H1 (cell line): ENCODE measurements around the gene LRRC25. TPM values are rescaled to one million over a fixed set of nuclear protein-coding genes. Genes with fewer than 3 reads are reported as not detected.

ENCODE experiments used
- CTCF ChIA-PET: fragments of 300-600 bp; sonication (Branson Sonifier 250); formaldehyde crosslinking; loops from one replicate; lab custom pipeline; 2021; ENCODE audit not compliant: partially characterized antibody; lab: Charles Lee
- POLR2A ChIA-PET: fragments of 300-600 bp; sonication (Branson Sonifier 250); formaldehyde crosslinking; loops from one replicate; lab custom pipeline; 2021; ENCODE audit warnings: inconsistent platforms; ENCODE audit not compliant: partially characterized antibody; lab: Charles Lee
- DNase-seq, 2 experiments: peaks; one replicate each; pipeline versions ENCODE4 v3.0.0 to v3.0.0-alpha.2; 2010 to 2022; ENCODE audit warnings: low spot score in 2 of 2, low read depth in 1 of 2, mixed read lengths in 1 of 2
- FAIRE-seq: peaks from 2 replicates; lab custom pipeline; 2011; peaks lifted over from hg19 to GRCh38; lab: Jason Lieb, UNC
- H2AFZ ChIP-seq: 2 replicates; pipeline ENCODE4 v1.8.1; 2012; ENCODE audit warnings: low read length, inconsistent platforms
- H2AK5ac ChIP-seq: 2 replicates; pipeline ENCODE4 v1.6.1; 2013; ENCODE audit warnings: low read depth, low read length
- H2BK120ac ChIP-seq: replicated peaks from 2 replicates; pipeline ENCODE3; 2013; ENCODE audit warnings: low read depth, low read length, inconsistent platforms
- H2BK12ac ChIP-seq: 2 replicates; pipeline ENCODE4 v1.6.1; 2013; ENCODE audit warnings: low read depth, low read length
- H2BK15ac ChIP-seq: 2 replicates; pipeline ENCODE4 v1.6.1; 2013; ENCODE audit warnings: low read length
- H2BK20ac ChIP-seq: 2 replicates; pipeline ENCODE4 v1.6.1; 2013; ENCODE audit warnings: low read length
- H2BK5ac ChIP-seq: 2 replicates; pipeline ENCODE4 v1.6.1; 2013; ENCODE audit warnings: low read depth, low read length
- H3K14ac ChIP-seq: 2 replicates; pipeline ENCODE4 v1.6.1; 2013; ENCODE audit warnings: inconsistent platforms; ENCODE audit not compliant: insufficient read length
- H3K18ac ChIP-seq: 2 replicates; pipeline ENCODE4 v1.6.1; 2013; ENCODE audit warnings: low read length; ENCODE audit errors: extremely low read depth
- H3K23ac ChIP-seq: 2 replicates; pipeline ENCODE4 v1.6.1; 2013; ENCODE audit warnings: inconsistent platforms; ENCODE audit not compliant: insufficient read length
- H3K23me2 ChIP-seq: 2 replicates; pipeline ENCODE4 v1.6.1; 2013; ENCODE audit warnings: low read depth, low read length
- H3K27ac ChIP-seq: 2 replicates; pipeline ENCODE4 v1.6.1; 2011; ENCODE audit warnings: low read depth, low read length, inconsistent platforms
- H3K27me3 ChIP-seq, 4 experiments: replicated peaks in 1 of 4; 1 replicate in 1 of 4; 2 replicates in 3 of 4; pipeline versions ENCODE4 v1.6.1 to v1.8.1; 2011 to 2013; ENCODE audit warnings: low read length in 3 of 4, mild to moderate bottlenecking in 3 of 4, inconsistent platforms in 2 of 4, mixed read lengths in 2 of 4, moderate library complexity in 1 of 4; ENCODE audit not compliant: control insufficient read depth in 3 of 4, insufficient read depth in 3 of 4; ENCODE audit errors: extremely low read depth in 1 of 4
- H3K36me3 ChIP-seq, 4 experiments: 2 replicates each; pipeline versions ENCODE4 v1.6.1 to v1.8.1; 2011 to 2013; ENCODE audit warnings: mild to moderate bottlenecking in 4 of 4, low read length in 3 of 4, moderate library complexity in 2 of 4, control low read depth in 1 of 4, inconsistent platforms in 1 of 4; ENCODE audit not compliant: insufficient read depth in 4 of 4, control insufficient read depth in 2 of 4
- H3K4ac ChIP-seq: replicated peaks from 2 replicates; pipeline ENCODE3; 2013; ENCODE audit warnings: low read length, low read depth, mixed read lengths, inconsistent platforms; ENCODE audit not compliant: insufficient read length
- H3K4me1 ChIP-seq, 4 experiments: replicated peaks in 1 of 4; 1 replicate in 1 of 4; 2 replicates in 3 of 4; pipeline versions ENCODE4 v1.6.1 to v1.8.1; 2011 to 2013; ENCODE audit warnings: low read length in 3 of 4, inconsistent platforms in 2 of 4, mixed read lengths in 1 of 4; ENCODE audit not compliant: insufficient read depth in 4 of 4, control insufficient read depth in 3 of 4
- H3K4me2 ChIP-seq, 2 experiments: 2 replicates each; pipeline versions ENCODE4 v1.6.1 to v1.8.1; 2011 to 2013; ENCODE audit warnings: low read depth in 2 of 2, low read length in 2 of 2, control low read depth in 1 of 2, inconsistent platforms in 1 of 2, mild to moderate bottlenecking in 1 of 2; ENCODE audit not compliant: insufficient read depth in 1 of 2
- H3K4me3 ChIP-seq, 4 experiments: fragments of 200-600, 300-600 bp in 1 of 4; sonication (generic), shearing (Covaris generic), sonication (Bioruptor Twin) in 1 of 4; 2 replicates each; pipeline versions ENCODE4 v1.5.1 to v1.8.1; 2011 to 2016; ENCODE audit warnings: low read length in 4 of 4, low read depth in 3 of 4, control low read depth in 2 of 4, inconsistent platforms in 2 of 4, mild to moderate bottlenecking in 2 of 4, mixed read lengths in 1 of 4, moderate library complexity in 1 of 4; ENCODE audit not compliant: insufficient read depth in 2 of 4; ENCODE audit errors: extremely low read depth in 1 of 4
- H3K56ac ChIP-seq: replicated peaks from 2 replicates; pipeline ENCODE3; 2013; ENCODE audit warnings: low read depth, mild to moderate bottlenecking, mixed read lengths, low read length, inconsistent platforms; ENCODE audit not compliant: insufficient read length
- H3K79me1 ChIP-seq: 2 replicates; pipeline ENCODE4 v1.6.1; 2013; ENCODE audit warnings: low read depth, low read length, control low read depth
- H3K79me2 ChIP-seq, 2 experiments: 2 replicates each; pipeline versions ENCODE4 v1.6.1 to v1.8.1; 2012 to 2013; ENCODE audit warnings: low read length in 2 of 2, mild to moderate bottlenecking in 2 of 2, inconsistent platforms in 1 of 2; ENCODE audit not compliant: insufficient read depth in 2 of 2, control insufficient read depth in 1 of 2
- H3K9ac ChIP-seq, 4 experiments: replicated peaks in 1 of 4; 1 replicate in 1 of 4; 2 replicates in 3 of 4; pipeline versions ENCODE4 v1.6.1 to v1.8.1; 2011 to 2013; ENCODE audit warnings: low read depth in 3 of 4, low read length in 3 of 4, control low read depth in 2 of 4, mild to moderate bottlenecking in 2 of 4, moderate library complexity in 2 of 4, inconsistent platforms in 1 of 4; ENCODE audit errors: extremely low read depth in 1 of 4
- H3K9me3 ChIP-seq, 2 experiments: 2 replicates each; pipeline versions ENCODE4 v1.6.1 to v1.8.1; 2012 to 2013; ENCODE audit warnings: mild to moderate bottlenecking in 2 of 2, moderate library complexity in 2 of 2, control low read depth in 1 of 2, inconsistent platforms in 1 of 2, low read depth in 1 of 2, low read length in 1 of 2, mixed read lengths in 1 of 2; ENCODE audit not compliant: insufficient read depth in 2 of 2
- H4K20me1 ChIP-seq, 2 experiments: replicated peaks in 1 of 2; 2 replicates each; pipeline versions ENCODE3 to v1.8.1; 2011 to 2013; ENCODE audit warnings: inconsistent platforms in 2 of 2, low read length in 2 of 2, mild to moderate bottlenecking in 1 of 2; ENCODE audit not compliant: insufficient read depth in 2 of 2, control insufficient read depth in 1 of 2
- H4K5ac ChIP-seq: 2 replicates; pipeline ENCODE4 v1.6.1; 2013; ENCODE audit warnings: low read length, low read depth, mixed read lengths, inconsistent platforms; ENCODE audit not compliant: insufficient read length
- H4K8ac ChIP-seq: 2 replicates; pipeline ENCODE4 v1.8.0; 2013; ENCODE audit warnings: mild to moderate bottlenecking, moderate library complexity, low read length, inconsistent platforms; ENCODE audit not compliant: insufficient read depth; ENCODE audit errors: extremely low read depth
- H4K91ac ChIP-seq: replicated peaks from 2 replicates; pipeline ENCODE3; 2013; ENCODE audit warnings: low read length, mixed read lengths, inconsistent platforms; ENCODE audit not compliant: insufficient read length
- ASH2L ChIP-seq: fragments of 200-600, 300-600 bp; sonication (generic); IDR thresholded peaks from one replicate; pipeline ENCODE4 v1.7.1; 2017; ENCODE audit warnings: low read length
- BACH1 ChIP-seq: IDR thresholded peaks from 2 replicates; pipeline ENCODE4 v1.6.1; 2012; ENCODE audit warnings: low read length, improper control_type of control experiment
- BCL11A ChIP-seq, 2 experiments: IDR thresholded peaks; one replicate each; pipeline ENCODE4 v1.6.1; 2011; ENCODE audit warnings: low read depth in 2 of 2, low read length in 2 of 2, mild to moderate bottlenecking in 2 of 2
- BRCA1 ChIP-seq: IDR thresholded peaks from 2 replicates; pipeline ENCODE4 v1.6.1; 2012; ENCODE audit warnings: low read depth, low read length, improper control_type of control experiment
- HDAC6 ChIP-seq: IDR thresholded peaks from one replicate; pipeline ENCODE4 v1.7.1; 2012; ENCODE audit warnings: low read depth, mild to moderate bottlenecking, inconsistent platforms, low read length, moderate library complexity
- KDM4A ChIP-seq: IDR thresholded peaks from one replicate; pipeline ENCODE4 v1.7.1; 2012; ENCODE audit warnings: low read depth, mild to moderate bottlenecking, moderate library complexity, low read length, inconsistent platforms; ENCODE audit not compliant: severe bottlenecking
- POLR2A ChIP-seq, 2 experiments: IDR thresholded peaks; 1 replicate in 1 of 2; 2 replicates in 1 of 2; pipeline ENCODE4 v1.6.1; 2011; ENCODE audit warnings: low read depth in 2 of 2, low read length in 2 of 2, mild to moderate bottlenecking in 2 of 2; ENCODE audit errors: control extremely low read depth in 1 of 2
- RAD21 ChIP-seq, 2 experiments: IDR thresholded peaks in 1 of 2; conservative IDR thresholded peaks in 1 of 2; 2 replicates each; pipeline ENCODE4 v1.6.1; 2011; ENCODE audit warnings: low read depth in 2 of 2, low read length in 2 of 2, improper control_type of control experiment in 1 of 2, inconsistent platforms in 1 of 2, mild to moderate bottlenecking in 1 of 2, moderate library complexity in 1 of 2
- SIRT6 ChIP-seq: IDR thresholded peaks from one replicate; pipeline ENCODE4 v1.7.1; 2012; ENCODE audit warnings: low read length, inconsistent platforms
- SP4 ChIP-seq: IDR thresholded peaks from 2 replicates; pipeline ENCODE4 v1.6.1; 2012; ENCODE audit warnings: low read length, inconsistent platforms
- TAF1 ChIP-seq: IDR thresholded peaks from 2 replicates; pipeline ENCODE4 v1.6.1; 2011; ENCODE audit warnings: mild to moderate bottlenecking, low read depth, low read length
- ZNF274 ChIP-seq: IDR thresholded peaks from 2 replicates; pipeline ENCODE4 v1.7.0; 2012; ENCODE audit warnings: low read length, borderline replicate concordance; ENCODE audit errors: extremely low read depth
- WGBS, 2 experiments: shearing (Covaris generic) in 1 of 2; methylation state at CpG; one replicate each; pipeline versions ENCODE4 v1.1.6 to v1.1.7; 2013 to 2015; ENCODE audit warnings: low lambda C conversion rate in 2 of 2, mixed read lengths in 2 of 2, inconsistent platforms in 1 of 2, low coverage in 1 of 2, missing lambda C conversion rate in 1 of 2; ENCODE audit not compliant: insufficient replicate concordance in 2 of 2, insufficient coverage in 1 of 2, insufficient read length in 1 of 2; ENCODE audit errors: extremely low coverage in 1 of 2, missing lambda C conversion rate in 1 of 2; 5-methylcytosine and 5-hydroxymethylcytosine counted together
- polyA plus RNA-seq, 7 experiments: library from polyadenylated mRNA; depleted of rRNA in 3 of 7; stranded (reverse) in 5 of 7; unstranded in 2 of 7; fragments of >200 nt in 5 of 7; fragments of 200-250 nt in 2 of 7; gene quantifications; 1 replicate in 5 of 7; 2 replicates in 1 of 7; 4 replicates in 1 of 7; pipeline versions ENCODE4 v1.2.1 to v1.2.3, GENCODE V29; 2011 to 2013; ENCODE audit warnings: missing spikeins in 2 of 7, mixed read lengths in 2 of 7
- total RNA-seq: library from RNA; stranded (reverse); fragmentation: NEBNext Ultra II Directional; extraction: Animal tissue kit (Norgen Biotek cat#: 25700); gene quantifications from 2 replicates; pipeline ENCODE4 v1.2.1, GENCODE V29; 2021
- TF ChIP-seq, protein P1 (sequence below): IDR thresholded peaks from 2 replicates; pipeline ENCODE4 v1.6.1; 2012; ENCODE audit warnings: low read length, inconsistent platforms

Gene LRRC25
- total and polyA plus RNA-seq, 2 of the 8 experiments (the other 6 are each of a cell fraction or from before 2014, with no cell fraction given): 0.20 to 0.41 TPM

DNA sequence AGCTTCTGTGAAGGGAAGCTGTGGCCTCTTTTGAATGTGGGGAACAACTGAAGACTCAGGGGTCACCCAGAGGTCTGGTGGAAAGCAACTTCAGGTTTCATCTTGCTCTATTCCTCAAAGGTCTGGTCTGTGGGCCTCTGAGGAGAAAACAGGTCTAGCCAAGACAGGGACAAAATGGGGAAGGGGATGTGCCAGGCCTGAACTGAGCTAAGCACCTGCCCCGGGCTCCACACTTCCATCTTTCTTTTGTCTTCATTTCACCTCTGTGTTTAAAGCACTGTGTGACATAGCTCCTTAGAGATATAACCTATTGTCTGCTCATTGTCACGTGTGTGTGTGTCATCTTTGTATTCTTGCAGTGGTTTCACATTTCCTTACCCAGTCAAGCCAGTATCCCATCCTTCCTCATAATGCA is 31.4 kb downstream of the LRRC25 start:
- Histone ChIP-seq H2BK12ac (peak overlapping the region; percentile 95), H3K56ac (no peak overlapping the region), H3K27me3 (no peaks in the 10 kb centered on the region), H3K4ac (peak overlapping the region; percentile 87), H3K79me2 (no peaks in the 10 kb centered on the region), H3K14ac (no peak overlapping the region), H3K4me2 (no peak overlapping the region), H4K5ac (peak overlapping the region; percentile 16), H3K4me3 (no peak overlapping the region), H4K8ac (peak overlapping the region; percentile 62), H2BK5ac (peak overlapping the region; percentile 89), H3K18ac (no peak overlapping the region; the same call in 1 of the 2 replicates), H3K9ac (no peak overlapping the region), H3K36me3 (peaks cover 0 to 4% (median 2%) of the 10 kb centered on the region in 4 experiments; a peak in 2 of 8 replicates), H3K79me1 (no peaks in the 10 kb centered on the region), H4K91ac (peak overlapping the region; percentile 95), H2AK5ac (peak overlapping the region; percentile 70), H3K23me2 (no peaks in the 10 kb centered on the region), H2BK15ac (peak overlapping the region; percentile 53; the same call in 1 of the 2 replicates), H2BK20ac (peak overlapping the region; percentile 86; the same call in 1 of the 2 replicates), H3K9me3 (no peaks in the 10 kb centered on the region), H2BK120ac (peak overlapping the region; percentile 96), H2AFZ (no peak overlapping the region), H4K20me1 (no peaks in the 10 kb centered on the region), H3K23ac (no peak overlapping the region), H3K4me1 (peaks cover 1 to 14% (median 8%) of the 10 kb centered on the region in 4 experiments; a peak in 5 of 7 replicates), H3K27ac (no peak overlapping the region)
- no peak for FAIRE-seq
- POLR2A ChIA-PET: interaction anchor here (1.2 to 4.0 kb wide), 4 partner anchors 9 to 85 kb away, joined by 3 to 20 read pairs (median 10); partner anchors contain the start of gene JUND
- WGBS, 2 experiments: 98% methylated on average over 2 of the region's 2 CpGs; no CpG with 5 or more reads in 1 of the 2 experiments
- CTCF ChIA-PET: interaction anchor here (0.9 to 4.7 kb wide), 9 partner anchors 8 to 61 kb away, joined by 3 to 27 read pairs (median 6); partner anchors contain the start of genes GDF15 and SSBP4
- DNase-seq: no peak
- TF ChIP-seq TAF1 (no peak), ZNF274 (no peak), SP4 (no peak), SIRT6 (no peak), RAD21 (IDR thresholded peaks at IDR 0.05 in 1 of 2, conservative IDR thresholded peaks at IDR 0.05 in 1 of 2; ENCODE audit: low read depth in 2 of 2, low read length in 2 of 2) (no peak), KDM4A (no peak), ASH2L (no peak), POLR2A (IDR thresholded peaks at IDR 0.05; ENCODE audit: control extremely low read depth in 1 of 2, low read depth in 2 of 2, low read length in 2 of 2) (no peak), BACH1 (no peak), BRCA1 (no peak), BCL11A (IDR thresholded peaks at IDR 0.05; ENCODE audit: low read depth in 2 of 2, low read length in 2 of 2) (no peak), HDAC6 (no peak)
- TF ChIP-seq, protein P1, sequence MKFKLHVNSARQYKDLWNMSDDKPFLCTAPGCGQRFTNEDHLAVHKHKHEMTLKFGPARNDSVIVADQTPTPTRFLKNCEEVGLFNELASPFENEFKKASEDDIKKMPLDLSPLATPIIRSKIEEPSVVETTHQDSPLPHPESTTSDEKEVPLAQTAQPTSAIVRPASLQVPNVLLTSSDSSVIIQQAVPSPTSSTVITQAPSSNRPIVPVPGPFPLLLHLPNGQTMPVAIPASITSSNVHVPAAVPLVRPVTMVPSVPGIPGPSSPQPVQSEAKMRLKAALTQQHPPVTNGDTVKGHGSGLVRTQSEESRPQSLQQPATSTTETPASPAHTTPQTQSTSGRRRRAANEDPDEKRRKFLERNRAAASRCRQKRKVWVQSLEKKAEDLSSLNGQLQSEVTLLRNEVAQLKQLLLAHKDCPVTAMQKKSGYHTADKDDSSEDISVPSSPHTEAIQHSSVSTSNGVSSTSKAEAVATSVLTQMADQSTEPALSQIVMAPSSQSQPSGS: no peak
